ENCODE results near the gene AGXT. TPM values are rescaled to one million over a fixed set of nuclear protein-coding genes. Genes with fewer than 3 reads are reported as not detected.

AGXT gene
- total RNA-seq, 1 donor from 2014 or later = not detected

DNA sequence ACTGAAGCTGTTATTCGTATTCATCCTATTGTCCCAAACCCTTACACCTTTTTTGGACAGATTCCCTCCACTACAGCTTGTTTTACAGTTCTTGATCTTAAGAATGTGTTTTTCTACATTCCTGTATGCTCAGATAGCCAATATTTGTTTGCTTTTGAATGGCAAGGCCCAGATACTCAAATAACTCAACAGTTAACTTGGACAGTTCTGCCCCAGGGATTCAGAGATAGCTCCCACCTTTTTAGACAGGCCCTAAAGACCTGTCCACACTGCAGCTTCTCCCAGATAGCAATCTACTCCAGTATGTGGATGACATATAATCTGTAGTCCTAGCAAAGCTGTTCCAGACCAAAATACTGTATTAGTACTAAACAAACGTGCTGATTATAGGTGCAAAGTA, 7.1 kb upstream of the AGXT start:
- no peak for DNase-seq (ENCODE audit: low read depth)
- H3K4me3 ChIP-seq (ENCODE audit: low read depth, low read length) = no peak overlapping the region
- TF ChIP-seq, protein P1, sequence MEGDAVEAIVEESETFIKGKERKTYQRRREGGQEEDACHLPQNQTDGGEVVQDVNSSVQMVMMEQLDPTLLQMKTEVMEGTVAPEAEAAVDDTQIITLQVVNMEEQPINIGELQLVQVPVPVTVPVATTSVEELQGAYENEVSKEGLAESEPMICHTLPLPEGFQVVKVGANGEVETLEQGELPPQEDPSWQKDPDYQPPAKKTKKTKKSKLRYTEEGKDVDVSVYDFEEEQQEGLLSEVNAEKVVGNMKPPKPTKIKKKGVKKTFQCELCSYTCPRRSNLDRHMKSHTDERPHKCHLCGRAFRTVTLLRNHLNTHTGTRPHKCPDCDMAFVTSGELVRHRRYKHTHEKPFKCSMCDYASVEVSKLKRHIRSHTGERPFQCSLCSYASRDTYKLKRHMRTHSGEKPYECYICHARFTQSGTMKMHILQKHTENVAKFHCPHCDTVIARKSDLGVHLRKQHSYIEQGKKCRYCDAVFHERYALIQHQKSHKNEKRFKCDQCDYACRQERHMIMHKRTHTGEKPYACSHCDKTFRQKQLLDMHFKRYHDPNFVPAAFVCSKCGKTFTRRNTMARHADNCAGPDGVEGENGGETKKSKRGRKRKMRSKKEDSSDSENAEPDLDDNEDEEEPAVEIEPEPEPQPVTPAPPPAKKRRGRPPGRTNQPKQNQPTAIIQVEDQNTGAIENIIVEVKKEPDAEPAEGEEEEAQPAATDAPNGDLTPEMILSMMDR (conservative IDR thresholded peaks at IDR 0.05; ENCODE audit: low read depth, low read length) = no peak

DNA sequence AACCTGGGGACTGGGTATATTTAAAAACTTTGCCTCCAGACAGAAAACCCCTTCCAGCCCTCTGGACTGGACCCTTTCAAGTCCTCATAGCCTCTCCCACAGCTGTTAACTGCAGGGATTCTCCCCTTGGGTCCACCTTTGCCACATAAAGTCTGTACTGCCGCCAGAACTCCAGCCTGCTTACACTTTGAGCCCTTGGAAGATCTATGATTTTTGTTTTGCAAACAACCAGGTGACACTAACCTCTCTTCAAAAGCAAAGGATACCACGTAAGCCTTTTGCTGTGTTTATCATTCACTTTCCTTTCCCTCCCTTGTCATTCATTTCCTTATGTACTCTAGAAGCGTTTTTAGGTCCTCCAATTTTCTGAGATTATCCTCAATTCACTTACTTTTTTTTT, 4.1 kb upstream of the AGXT start:
- TF ChIP-seq, protein P1 (conservative IDR thresholded peaks at IDR 0.05; ENCODE audit: low read depth, low read length) = no peak
- no peak overlapping the region for H3K4me3 ChIP-seq (ENCODE audit: low read depth, low read length)
- no peak for DNase-seq (ENCODE audit: low read depth)

DNA sequence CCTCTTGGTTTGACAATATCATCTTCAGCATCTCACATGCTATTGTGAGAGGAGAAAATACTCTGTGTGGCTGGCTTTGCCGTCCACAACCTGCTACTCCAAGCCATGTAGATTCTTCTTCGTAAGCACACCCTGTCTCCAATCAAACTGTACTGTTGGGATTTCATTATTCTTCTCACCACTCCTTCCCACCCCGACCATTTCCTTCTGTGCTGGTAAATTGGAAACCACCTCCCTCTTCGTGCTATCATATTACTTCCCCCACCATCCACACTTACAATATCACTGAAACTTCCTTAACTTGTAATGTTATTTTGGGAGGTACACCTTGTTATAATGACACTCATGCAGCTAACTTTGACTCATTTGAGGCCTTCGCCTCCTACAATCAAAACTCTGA, 3.2 kb upstream of the AGXT start:
- DNase-seq (ENCODE audit: low read depth) = no peak
- TF ChIP-seq, protein P1 (conservative IDR thresholded peaks at IDR 0.05; ENCODE audit: low read depth, low read length) = no peak

DNA sequence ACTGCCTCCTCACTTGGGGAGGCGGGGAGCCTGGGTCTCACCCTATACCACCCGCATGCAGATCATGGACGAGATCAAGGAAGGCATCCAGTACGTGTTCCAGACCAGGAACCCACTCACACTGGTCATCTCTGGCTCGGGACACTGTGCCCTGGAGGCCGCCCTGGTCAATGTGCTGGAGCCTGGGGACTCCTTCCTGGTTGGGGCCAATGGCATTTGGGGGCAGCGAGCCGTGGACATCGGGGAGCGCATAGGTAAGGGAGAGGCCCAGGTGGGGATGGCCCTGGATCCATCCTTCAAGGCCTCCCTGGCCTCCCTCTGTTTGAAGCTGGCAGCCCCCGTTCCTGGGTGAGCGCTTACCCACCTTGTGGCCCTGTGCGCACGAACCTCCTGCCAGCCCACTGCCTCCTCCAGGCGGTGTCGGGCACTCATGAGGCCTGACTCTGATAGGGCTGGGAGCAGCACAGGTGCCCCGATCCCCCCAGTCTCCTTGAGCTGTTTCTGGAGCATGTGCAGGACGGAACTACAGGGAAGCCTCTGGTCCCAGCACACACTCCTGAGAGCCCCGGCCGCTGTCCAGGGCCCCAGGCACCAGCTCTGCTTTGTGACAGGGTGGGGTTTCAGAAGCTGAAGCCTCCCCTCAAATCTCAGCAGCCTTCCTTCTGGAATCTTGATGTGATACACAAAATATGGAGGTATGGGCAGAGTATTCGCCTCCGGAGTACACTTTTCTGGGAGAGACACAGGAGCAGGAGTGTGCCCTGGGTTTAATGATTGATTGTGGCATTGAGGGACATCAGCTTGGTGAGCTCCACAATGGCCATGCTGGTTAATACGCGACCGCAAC, 708 bp downstream of the AGXT start:
- no peak overlapping the region for H3K4me3 ChIP-seq (ENCODE audit: low read depth, low read length)
- TF ChIP-seq, protein P1 (conservative IDR thresholded peaks at IDR 0.05; ENCODE audit: low read depth, low read length) = no peak
- DNase-seq (ENCODE audit: low read depth) = no peak

More for the DNA sequence above, 3.2 kb upstream of the AGXT start:
- H3K4me3 ChIP-seq (ENCODE audit: low read depth, low read length) = no peak overlapping the region

DNA sequence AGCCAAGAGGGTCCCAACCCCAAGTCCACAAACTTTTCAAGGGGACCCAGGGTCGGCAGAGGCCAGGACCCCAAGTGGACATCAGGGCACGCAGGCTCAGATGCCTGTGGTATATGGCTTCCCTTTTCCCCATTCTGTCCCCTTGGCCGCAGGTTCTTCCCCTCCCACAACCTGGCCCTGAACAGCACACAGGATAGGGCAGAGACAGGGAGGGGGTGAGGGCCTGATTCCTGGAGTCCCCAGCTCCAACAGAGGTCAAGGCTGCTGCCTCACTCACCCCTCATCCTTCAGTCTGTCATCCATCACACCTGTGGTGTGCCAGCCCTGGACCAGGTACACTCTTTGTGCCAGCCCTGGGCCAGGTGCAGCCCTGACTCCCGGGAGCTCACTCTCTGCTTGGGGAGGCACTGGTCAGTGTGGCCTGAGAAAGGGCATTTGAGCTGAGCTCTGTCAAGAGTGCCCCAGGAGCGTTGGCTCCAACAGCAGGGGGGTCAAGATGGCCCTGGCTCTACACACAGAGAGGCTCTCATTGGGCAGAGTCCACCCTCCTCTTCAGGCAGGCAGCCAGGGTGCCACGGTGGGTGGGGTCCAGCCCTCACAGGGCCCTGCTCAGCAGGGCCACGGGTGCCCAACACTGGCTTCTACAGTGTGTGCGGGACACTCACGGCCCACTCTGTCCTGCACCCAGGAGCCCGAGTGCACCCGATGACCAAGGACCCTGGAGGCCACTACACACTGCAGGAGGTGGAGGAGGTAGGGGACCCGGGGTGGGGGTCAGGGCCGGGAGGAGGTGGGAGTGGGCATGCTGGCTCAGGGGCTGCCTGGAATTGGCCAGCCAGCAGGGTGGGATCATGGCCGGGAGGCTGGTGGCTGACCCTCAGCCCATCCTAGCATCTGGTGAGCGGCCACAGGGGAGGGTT, 1.6 kb downstream of the AGXT start:
- H3K4me3 ChIP-seq (ENCODE audit: low read depth, low read length) = no peak overlapping the region
- DNase-seq (ENCODE audit: low read depth) = no peak
- TF ChIP-seq, protein P1 (conservative IDR thresholded peaks at IDR 0.05; ENCODE audit: low read depth, low read length) = no peak

DNA sequence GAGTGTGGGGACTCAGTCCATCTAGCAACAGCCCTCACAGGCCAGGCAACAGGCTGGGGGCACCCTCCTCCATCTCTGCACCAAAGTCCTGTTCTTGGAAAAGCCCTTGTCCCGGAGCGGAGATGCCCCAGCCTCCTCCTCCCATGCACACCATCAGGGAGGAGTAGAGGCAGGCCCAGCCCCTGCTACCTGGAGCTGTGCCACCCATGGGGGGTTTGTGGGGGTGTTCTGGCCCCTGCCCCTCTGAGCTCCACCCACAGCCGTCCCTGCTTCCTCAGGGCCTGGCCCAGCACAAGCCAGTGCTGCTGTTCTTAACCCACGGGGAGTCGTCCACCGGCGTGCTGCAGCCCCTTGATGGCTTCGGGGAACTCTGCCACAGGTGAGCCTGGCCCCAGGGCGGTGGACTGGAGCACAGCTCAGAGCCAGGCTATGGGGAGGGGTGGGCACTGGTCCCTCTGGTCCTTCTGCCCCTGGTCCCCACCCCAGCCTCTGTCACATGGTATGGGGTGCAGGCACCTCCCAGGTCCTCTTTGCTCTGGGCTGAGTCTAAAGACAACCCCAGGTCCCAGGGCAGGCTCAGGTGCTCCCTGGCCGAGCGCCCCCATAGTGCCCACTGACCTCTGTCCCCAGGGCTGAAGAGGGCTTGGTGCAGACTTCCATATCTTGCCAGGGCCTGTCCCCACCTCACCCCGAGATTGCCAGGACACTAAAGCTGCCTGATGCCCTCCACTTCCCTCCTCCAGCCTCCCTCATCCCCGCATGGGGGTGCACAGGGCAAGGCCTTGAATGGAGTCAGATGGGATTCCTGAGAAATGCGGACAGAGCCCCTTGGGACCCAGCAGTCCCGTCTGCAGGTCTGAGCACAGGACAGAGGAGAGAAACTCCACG, 2.7 kb downstream of the AGXT start:
- TF ChIP-seq, protein P1 (conservative IDR thresholded peaks at IDR 0.05; ENCODE audit: low read depth, low read length) = no peak
- no peak overlapping the region for H3K4me3 ChIP-seq (ENCODE audit: low read depth, low read length)
- no peak for DNase-seq (ENCODE audit: low read depth)

All from epithelial cell of proximal tubule (primary cell).